ENCODE data around the gene CAMTA1.

Gene CAMTA1

DNA sequence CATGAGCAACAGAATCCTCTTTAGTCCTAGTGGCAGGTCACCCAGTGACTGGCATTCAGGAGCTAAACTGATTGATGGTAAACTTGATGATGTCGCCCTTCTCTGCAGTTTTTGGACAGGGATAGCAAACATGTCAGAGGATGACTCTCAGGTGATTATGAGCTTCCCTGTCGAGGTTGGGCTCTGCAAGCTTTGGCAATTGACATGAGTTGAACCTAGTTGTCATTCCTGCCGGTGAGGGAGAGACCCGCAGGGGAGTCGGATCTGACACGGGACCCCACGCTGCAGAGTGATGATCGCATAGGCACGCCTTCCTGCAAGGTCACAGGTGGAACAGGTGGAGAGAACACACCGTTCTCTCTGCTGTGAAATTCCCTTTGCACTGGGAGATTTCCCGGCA, 547.8 kb downstream of the CAMTA1 start:
- DNase-seq: no peak

DNA sequence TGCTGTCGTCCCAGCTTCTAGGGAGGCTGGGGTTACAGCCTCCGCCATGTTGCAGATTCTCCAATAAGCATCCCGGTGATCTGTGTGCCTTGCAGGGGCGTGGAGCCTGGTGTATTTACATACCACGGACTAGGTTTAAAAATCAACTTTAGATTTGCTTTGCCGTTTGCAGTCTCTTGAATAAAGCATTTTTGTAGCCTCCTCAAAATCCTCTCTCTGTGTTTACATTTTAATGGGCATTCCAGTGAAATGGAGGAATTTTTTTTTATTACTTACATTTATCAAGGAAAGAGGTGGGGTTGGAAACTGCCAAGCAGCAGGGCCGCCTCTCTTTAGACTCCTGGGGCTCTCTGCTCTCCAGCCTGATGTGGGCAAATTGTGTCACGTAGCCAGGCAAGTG, 548.4 kb downstream of the CAMTA1 start:
- DNase-seq: no peak

DNA sequence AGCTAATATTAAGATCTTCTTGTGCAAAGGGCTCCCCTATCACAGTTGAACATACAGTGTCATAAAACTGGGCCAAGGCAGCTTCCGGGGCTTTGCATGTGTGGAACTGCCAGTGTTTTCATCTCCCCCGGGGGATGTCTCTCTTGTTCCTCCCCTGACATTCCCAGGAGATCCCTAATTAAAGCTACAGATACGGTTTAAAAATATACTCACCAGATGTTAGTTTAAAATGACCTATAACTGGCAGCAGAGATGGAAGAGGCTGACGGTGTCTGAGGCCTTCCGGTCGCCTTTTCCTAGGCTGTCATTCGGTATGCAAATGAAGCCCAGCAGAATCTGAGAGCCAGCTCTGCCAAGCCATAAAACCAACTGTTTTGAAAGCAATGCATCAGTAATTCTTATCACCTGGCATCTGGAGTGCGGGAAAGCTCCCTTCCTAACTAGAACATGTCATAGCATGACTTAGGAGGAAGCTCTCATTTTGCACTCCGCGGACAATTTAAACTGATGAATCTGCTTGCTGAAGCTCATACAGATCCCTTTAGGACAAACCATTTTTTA, 549.3 kb downstream of the CAMTA1 start:
- no peak for DNase-seq

DNA sequence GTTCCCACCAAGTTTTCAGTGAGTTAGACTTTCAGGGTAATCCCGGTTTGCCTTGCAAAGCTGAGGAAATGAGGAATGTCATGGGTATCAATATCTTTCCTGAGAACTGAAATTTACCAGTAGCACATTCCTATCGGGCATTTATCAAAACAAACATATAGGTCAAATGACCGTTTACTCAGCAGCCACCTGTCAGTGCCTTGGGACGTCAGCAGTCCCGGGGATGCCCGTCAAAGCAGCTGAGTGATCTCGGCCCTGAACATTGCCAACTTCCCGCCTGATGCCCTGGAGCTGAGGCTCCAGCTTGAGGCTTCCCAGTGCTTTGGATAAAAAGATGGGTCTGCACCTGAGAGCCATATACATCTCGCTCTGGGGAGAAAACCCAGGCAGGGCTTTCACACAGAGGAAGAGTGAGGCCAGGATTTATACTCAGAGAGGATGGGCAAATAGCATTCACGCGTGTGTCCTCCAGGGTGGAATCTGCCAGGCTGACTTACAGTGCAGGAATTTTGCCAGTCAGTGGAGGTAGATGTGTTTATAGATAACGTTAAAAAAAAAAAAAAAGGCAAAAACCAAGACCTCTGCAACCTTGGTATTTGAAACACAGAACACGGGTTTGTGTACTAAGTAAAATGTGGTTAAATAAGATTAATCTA, 550.1 kb downstream of the CAMTA1 start:
- no peak for DNase-seq

DNA sequence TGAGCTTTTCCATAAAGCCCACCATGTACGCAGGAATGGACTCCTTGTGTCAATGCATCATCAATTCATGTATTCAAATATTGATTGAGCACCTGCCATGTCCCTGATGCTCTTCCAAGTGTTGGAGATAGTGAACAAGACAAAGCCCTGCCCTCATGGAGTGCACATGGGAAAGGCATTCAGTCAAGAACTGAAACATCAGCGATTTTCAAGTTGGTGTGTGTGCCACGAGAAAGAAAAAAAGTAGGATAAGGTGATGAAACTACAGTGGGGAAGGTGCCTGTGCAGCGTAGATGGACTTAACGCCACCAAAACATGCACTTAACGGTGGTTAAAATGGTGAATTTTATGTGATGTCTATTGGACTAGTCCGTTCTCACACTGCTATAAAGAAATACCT, 553.2 kb downstream of the CAMTA1 start:
- DNase-seq: no peak

DNA sequence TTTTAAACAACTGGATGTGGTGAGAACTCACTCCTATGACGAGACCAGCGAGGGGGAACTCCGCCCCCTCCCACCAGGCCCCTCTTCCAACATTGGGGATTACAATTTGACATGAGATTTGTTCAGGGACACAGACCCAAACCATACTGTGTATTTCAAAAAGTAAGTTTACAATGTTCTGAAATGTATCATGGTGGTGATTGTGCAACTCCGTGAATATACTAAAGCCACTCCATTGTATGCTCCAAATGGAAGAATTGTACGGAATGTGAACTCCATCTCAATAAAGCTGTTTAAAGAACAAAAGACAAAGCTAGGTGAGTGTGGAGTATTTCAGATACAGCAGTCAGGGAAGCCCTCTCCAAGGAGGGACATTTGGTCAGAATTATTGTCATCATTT, 553.8 kb downstream of the CAMTA1 start:
- no peak for DNase-seq

DNA sequence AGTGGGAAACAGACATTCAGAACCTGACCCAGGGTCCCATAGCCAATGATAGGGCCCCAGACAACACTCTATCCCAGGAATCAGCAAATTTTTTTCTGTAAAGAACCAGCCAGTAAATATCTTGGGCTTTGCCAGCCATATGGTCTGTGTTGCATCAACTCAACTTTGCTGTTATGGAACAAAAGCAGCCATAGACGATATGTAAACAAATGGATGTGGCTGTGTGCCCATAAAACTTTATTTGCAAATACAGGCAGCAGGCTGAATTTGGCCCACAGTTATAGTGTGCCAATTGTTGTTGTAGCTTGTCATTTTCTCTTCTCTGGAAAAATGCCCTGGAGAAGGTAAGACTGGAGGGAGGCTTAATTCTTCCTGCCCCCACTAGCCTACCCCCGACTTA, 554.7 kb downstream of the CAMTA1 start:
- DNase-seq: no peak

DNA sequence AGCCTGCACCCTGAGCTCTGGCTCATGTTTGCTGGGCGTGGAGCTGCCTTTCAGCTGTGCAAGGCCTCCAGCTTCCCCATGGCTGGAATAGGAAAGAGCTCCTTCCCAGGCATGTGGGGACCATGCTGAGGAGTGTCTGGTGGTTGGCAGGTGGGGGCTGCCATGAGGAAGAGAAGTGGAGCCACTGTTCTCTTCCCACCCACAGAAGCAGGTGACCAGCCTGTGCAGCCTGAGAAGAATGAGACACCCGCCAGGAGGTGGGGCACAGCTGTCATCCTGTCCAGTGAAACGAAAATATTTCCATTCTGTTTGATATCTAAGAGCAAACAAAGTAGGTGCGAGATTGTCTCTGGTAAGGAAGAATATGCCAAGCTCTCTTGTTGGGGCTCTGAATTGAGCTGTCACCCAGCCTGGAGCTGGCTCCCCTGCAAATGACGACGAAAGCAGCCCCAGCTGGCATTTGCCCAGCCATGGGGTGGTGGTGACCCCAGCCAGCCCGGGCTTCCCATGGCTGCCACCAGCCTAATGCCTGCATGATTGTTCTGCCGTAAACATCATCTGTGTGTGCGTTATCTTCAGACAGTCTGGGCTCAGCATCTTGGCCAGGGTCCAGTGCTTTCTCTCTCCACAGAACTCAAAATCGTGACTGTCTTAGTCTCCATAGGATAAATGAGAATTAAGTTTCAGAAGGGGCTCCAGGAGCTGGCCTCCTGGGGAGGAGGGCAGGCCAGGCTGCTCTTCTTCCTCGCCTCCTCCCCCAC, 556.1 kb downstream of the CAMTA1 start:
- no peak for DNase-seq

DNA sequence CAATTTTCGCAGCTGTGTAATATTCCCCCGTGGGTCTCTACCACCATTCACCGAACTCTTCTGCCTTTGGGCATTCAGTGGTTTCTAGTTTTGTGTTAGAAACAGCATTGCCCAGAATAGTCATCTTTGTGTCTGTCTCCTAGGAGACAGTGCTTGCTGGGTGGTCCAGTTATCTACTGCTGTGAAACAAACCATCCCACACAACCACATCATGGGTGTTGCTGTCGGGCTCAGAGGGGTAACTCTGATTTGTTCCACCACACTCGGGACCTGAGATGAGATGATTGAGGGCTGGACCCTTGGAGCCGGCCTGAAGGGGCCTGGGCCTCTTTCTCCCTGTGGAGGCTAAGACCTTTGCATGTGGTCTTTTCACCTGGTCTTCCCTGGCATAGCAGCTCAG, 558.6 kb downstream of the CAMTA1 start:
- no peak for DNase-seq

DNA sequence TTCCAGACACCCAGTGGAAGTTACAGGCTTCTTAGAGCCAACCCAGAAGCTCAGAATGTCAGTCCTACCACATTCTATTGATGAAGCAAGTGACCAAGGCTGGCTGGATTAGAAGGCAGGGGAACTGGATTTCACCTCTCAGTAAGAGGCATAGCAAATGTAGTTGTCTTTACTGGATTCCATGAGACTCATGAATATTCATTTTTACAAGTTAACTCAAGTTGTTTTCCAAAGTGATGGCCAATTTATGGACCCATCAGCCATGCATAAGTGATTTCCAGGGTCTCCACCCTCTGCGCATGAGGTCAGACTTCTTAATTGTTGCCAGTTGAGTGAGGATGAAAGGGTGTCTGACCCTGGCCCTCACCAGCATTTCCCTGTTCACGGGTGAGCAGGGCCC, 559.0 kb downstream of the CAMTA1 start:
- no peak for DNase-seq

DNA sequence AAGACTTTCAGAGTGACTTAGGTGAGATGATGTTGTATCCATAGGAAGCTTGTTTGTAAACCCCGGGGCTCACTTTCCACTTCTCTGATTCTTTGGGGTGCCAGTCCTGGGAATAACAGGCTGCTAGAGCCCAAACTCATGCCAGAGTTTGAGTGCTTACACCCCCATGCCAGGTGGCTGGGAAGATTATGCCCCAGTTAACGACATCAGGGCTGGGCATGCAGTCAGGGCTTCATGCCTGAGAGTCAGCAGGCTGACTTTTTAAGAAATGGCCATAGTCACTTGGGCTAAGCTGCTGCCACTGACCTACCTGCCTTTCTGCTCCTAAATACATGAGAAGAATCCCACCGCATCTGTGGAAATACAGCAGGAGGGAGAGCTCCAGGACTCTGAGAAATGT, 560.3 kb downstream of the CAMTA1 start:
- DNase-seq: no peak

DNA sequence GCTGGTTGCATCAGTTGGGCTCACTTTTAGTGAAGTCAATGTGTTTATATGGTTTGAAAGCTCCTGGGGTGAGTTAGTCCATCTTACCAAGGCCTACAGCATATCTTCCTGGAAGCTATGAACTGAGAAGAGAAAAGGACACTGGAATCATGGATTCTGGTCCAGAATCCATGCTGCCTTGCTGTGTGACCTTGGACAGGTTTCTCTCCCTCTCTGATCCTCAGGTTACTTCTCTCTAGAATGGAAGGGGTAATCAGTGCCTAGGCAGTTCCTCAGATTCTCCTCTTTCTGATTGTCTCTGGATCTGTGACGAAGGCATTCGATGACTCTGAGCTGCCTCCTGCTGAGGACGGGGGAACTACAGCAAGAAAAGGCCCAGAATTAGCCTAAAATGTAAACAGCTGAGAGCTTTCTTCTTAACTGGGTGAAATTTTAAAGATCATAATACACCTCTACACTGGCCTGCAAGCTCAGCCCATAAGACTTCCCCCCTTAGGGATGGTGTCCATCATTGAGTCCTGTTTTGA, 560.9 kb downstream of the CAMTA1 start:
- DNase-seq: no peak

DNA sequence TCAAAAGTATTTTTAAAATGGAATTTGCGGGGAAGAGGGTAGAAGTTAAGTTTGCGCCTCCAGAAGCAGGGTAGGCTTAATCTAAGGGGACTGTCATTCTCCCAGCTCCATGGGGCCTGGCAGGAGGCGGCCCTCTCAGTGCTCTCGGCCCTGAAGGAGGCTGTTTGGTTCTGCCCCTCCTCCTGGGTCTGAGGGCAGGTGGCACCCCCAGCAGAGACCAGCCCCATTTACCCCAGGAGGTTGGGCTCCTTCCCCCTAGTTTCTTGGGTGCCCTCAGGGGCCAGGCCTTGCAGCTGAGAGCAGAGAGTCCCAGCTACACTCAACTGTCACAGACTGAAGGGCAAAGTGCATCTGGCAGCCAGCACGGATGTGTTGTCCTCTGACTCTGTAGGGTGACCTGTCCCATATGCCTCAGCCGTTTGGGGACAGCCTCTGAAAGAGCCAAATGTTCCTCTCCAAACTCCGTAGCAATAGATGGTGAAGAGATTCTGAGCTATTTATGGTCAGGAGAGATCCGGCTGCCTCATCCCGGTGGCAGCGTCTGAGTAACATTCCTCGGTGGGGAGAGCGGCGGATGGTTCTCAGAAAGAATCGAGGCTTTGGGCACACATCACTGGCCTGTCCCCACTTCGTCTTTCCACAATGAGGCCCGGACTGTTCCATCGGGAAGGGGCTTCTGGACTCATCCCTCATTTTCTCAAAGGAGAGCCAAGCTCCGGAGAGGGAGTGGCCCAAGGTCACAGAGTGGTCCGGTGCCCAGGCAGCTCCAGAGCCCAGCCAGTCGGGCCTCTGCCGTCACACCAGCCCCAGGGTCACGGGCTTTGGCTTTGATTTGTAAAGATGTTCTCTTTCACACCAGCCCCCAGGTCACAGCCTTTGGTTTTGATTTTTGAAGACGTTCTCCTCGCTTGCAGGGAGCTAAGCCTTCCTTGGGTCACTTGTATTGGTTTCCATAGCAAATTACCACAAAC, 561.6 kb downstream of the CAMTA1 start:
- DNase-seq: no peak

DNA sequence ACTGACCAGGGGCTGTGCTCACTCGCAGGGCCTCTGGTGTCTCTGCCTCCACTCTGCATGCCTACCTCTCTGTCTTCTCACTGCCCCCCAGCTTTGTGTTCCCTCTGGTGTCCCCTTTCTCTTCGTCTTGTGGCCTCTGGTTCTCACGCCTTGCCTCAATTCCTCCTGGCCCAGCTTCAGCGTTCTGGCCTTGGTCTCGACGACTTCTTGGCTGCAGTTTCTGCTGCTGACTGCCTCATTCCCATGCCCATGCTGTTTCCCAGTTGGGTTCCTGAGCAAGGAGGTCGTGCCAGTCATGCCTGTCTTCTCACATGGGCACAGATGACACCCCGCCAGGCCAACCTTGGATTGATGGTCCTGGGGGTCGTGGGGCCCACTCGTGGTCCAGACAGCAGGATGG, 562.8 kb downstream of the CAMTA1 start:
- no peak for DNase-seq

DNA sequence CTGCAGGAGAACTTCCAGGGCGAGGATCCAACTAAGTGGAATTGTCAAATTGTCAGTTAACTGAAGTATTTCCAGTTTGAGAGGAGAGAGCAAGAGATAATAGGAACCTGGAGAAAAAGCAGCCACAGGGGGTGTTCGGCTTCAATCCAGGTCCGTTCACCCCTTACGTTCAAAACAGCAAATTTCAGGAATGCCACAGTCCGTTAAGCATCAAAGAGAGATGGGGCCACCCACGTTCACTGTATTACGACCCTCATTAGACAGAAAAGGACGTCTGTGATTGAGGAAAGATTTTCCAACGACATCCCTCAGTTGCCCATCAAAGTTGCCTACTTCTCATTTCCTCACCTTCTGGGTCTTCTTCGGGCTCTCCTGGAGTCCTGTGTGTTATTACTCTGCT, 563.3 kb downstream of the CAMTA1 start:
- DNase-seq: no peak

DNA sequence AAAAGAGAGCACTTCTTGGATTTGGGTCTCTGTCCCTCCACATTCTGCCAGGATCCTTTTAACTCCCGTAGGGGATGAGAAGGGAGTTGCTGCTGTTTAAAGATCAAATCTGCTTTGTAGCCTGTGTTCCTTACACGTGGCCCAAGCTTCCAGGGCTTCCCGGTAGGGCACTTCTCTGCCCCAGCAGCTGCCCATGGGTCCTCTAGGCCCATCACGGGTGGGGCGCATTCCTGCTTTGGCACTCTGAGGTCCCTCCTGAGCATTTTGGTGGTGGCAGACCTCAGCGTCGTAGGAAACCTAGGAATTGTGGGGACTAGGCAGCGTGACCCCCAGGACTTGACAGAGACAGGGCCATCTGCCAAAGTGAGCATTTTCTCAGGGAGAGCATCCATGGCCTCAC, 565.5 kb downstream of the CAMTA1 start:
- DNase-seq: no peak

DNA sequence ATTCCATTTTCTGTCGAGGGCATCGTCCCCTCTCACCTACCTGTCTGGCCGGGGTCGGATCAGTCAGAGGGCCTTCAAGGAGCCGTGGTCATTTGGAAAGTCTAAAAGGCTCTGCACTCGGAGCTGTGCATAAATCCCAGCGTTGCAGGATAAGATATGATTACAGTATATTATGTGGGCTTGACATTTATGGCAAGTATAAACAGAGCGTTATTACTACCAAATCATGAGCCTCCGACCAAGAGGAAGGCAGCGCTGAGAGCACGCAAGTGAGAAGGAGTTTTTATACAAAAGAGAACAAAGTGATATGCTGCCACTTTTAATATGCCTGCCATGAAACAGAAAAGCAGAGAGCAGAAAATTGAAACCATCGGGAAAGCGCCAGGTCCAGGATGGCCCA, 566.4 kb downstream of the CAMTA1 start:
- no peak for DNase-seq

DNA sequence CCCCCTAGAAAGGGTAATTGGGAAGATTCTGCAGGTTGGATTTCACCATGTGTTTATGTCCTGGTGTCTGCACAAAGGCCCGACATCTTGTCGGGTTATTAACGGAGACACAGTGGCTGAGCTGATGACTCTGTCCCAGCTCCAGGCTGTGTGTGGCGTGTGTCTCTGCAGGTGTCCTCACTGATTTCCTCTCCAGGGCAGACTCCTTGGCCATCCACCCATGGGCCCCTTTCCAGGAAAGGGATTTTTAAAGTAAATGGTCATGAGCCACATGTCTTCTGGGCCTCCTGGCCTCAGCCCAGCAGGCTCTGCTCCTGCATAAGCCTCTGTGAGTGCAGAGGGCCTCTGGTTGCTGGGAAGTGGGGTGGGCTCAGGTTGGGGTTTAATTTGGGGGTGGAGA, 567.1 kb downstream of the CAMTA1 start:
- no peak for DNase-seq

DNA sequence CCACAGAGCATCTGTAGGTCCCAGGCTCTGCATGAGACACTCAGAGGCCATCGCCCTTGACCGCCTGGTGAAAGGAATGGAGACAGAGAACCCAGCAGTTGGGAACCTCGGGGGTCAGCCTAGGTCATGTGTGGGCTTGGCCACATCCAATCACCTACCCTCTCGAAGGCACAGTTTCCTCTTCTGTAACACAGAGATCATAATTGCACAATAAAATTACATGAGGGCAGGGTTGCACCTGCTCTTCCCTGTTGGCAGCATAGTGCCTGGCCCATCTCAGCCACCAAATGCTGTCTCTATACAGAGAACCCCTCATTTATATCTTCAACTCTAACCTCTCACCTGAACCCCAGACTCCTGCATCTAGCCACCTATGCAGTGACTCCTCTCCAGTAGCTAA, 567.7 kb downstream of the CAMTA1 start:
- no peak for DNase-seq

DNA sequence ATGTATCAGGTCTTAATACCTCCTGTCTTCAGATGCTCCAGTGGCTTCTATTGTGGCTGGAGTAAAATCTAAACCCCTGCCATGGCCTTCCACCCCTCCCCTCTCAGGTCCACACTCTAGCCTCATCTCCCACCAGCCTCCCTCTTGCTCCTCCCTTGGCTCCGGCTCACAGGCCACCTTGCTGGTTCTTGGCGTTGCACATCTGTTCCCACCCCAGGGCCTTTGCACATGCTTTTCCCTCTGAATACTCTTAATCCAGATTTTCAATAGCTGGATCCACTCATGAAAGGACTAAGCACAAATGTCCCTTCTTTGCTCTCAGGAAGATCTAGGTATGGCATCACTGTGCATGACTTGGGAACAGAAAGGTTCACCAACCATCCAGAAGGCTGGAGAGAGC, 570.4 kb downstream of the CAMTA1 start:
- DNase-seq: no peak

DNA sequence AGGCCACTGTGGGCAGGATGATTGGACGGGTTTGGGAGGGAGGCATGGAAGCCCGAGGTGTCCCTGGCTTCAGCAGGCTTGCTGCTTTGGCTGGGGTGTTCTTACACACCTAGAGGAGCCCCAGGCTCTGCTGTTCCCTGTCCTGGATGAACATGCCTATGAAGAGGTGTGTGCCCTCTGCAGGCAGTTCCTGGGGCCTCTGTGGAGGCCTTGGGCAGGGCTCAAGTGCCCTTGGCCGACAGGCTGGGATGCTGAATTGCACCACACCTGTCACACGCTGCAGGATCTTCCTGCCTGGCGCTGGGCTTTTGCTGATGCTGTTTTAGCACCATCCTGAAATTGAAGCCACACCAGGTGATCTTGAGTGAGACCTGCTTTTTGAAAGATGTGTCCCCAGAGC, 570.8 kb downstream of the CAMTA1 start:
- no peak for DNase-seq

DNA sequence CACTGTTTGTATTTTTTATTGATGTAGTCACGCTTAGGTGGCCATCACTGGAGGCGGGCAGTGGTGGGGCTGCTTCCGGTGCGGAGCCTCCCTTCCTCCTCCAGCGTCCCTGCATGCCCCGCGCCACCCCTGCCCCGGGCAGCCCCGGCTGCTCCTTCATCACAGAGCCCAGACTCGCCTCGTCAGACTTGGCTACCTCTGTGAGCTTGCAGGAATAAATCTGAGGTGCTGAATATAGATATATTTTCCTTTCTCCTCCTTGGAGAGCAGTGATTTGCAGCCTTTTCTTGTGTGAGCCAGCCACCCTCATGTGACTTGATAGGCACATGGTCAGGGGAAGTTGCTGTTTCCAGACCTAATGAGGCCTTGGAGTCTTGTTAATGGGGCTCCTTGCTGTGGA, 573.2 kb downstream of the CAMTA1 start:
- no peak for DNase-seq

DNA sequence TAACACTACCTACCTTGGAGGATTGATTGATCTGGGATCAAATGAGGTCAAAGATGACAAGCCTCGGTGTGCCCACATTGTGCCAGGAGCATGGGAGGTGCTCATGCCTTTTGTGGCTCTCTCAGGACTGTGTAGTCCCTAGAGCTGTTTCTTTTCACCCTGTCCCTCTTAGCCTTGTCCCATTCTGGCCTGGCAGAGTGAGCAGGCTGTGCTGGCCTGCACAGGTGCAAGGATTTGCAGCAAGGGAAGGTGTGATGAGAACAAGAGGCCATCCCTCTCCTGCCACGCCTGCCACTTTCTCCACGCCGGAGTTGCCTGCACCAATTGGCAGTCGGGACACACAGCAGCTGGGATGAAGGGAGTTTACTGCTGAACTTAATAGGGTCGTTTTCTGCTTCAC, 575.3 kb downstream of the CAMTA1 start:
- no peak for DNase-seq
